H9 (cell line): Measurements from ENCODE around the gene PTGES3L. TPM values are rescaled to one million over a fixed set of nuclear protein-coding genes. Genes with fewer than 3 reads are reported as not detected.

Experiments
- DNase-seq: peaks from one replicate; pipeline ENCODE4 v3.0.0-alpha.2; 2017
- H2AFZ ChIP-seq: one replicate; pipeline ENCODE4 v1.6.1; 2013; ENCODE audit warnings: mild to moderate bottlenecking, low read length, control low read depth, moderate library complexity
- H2AK5ac ChIP-seq: 2 replicates; pipeline ENCODE4 v1.6.1; 2013; ENCODE audit warnings: low read length, control low read depth, mixed read lengths; ENCODE audit not compliant: insufficient read length
- H2BK120ac ChIP-seq: one replicate; pipeline ENCODE4 v1.6.1; 2013; ENCODE audit warnings: low read depth, mild to moderate bottlenecking, low read length, control low read depth, inconsistent platforms; ENCODE audit not compliant: poor library complexity, severe bottlenecking
- H2BK12ac ChIP-seq: 2 replicates; pipeline ENCODE4 v1.6.1; 2013; ENCODE audit warnings: low read length, control low read depth, mixed read lengths, low read depth; ENCODE audit not compliant: insufficient read length
- H2BK15ac ChIP-seq: 2 replicates; pipeline ENCODE4 v1.6.1; 2013; ENCODE audit warnings: low read depth, low read length, control low read depth
- H2BK20ac ChIP-seq: one replicate; pipeline ENCODE4 v1.6.1; 2013; ENCODE audit warnings: low read depth, mild to moderate bottlenecking, low read length, control low read depth, inconsistent platforms; ENCODE audit not compliant: poor library complexity, severe bottlenecking
- H2BK5ac ChIP-seq: 2 replicates; pipeline ENCODE4 v1.6.1; 2013; ENCODE audit warnings: low read length, control low read depth, mixed read lengths; ENCODE audit not compliant: insufficient read length
- H3K14ac ChIP-seq: 2 replicates; pipeline ENCODE4 v1.6.1; 2013; ENCODE audit warnings: low read length, control low read depth; ENCODE audit not compliant: insufficient read depth
- H3K18ac ChIP-seq: 2 replicates; pipeline ENCODE4 v1.6.1; 2013; ENCODE audit warnings: low read depth, mild to moderate bottlenecking, mixed read lengths, low read length, control low read depth; ENCODE audit not compliant: insufficient read length
- H3K23ac ChIP-seq: 2 replicates; pipeline ENCODE4 v1.6.1; 2013; ENCODE audit warnings: low read length, control low read depth, mixed read lengths, low read depth; ENCODE audit not compliant: insufficient read length
- H3K23me2 ChIP-seq: 2 replicates; pipeline ENCODE4 v1.6.1; 2013; ENCODE audit warnings: low read depth, mild to moderate bottlenecking, mixed read lengths, low read length, control low read depth; ENCODE audit not compliant: insufficient read length, poor library complexity, severe bottlenecking
- H3K27ac ChIP-seq: 2 replicates; pipeline ENCODE4 v1.5.1; 2013; ENCODE audit warnings: low read length, control low read depth, mixed read lengths, low read depth; ENCODE audit not compliant: insufficient read length
- H3K27me3 ChIP-seq: 2 replicates; pipeline ENCODE4 v1.6.1; 2013; ENCODE audit warnings: low read length, control low read depth, inconsistent platforms; ENCODE audit not compliant: insufficient read depth
- H3K4ac ChIP-seq: 2 replicates; pipeline ENCODE4 v1.6.1; 2013; ENCODE audit warnings: low read depth, mild to moderate bottlenecking, control low read depth, inconsistent platforms, low read length, moderate library complexity
- H3K4me1 ChIP-seq: 2 replicates; pipeline ENCODE4 v1.6.1; 2013; ENCODE audit warnings: low read length, control low read depth, inconsistent platforms; ENCODE audit not compliant: insufficient read depth
- H3K4me2 ChIP-seq: 2 replicates; pipeline ENCODE4 v1.6.1; 2013; ENCODE audit warnings: low read length, control low read depth, mixed read lengths; ENCODE audit not compliant: insufficient read length, insufficient read depth
- H3K56ac ChIP-seq: 2 replicates; pipeline ENCODE4 v1.6.1; 2013; ENCODE audit warnings: low read depth, mild to moderate bottlenecking, mixed read lengths, low read length, control low read depth; ENCODE audit not compliant: insufficient read length
- H3K79me1 ChIP-seq: 2 replicates; pipeline ENCODE4 v1.6.1; 2013; ENCODE audit warnings: low read depth, mild to moderate bottlenecking, moderate library complexity, low read length, control low read depth, inconsistent platforms; ENCODE audit not compliant: insufficient read depth, poor library complexity, severe bottlenecking
- H3K79me2 ChIP-seq: 2 replicates; pipeline ENCODE4 v1.6.1; 2013; ENCODE audit warnings: low read length, control low read depth, inconsistent platforms; ENCODE audit not compliant: insufficient read depth
- H3K9ac ChIP-seq: 2 replicates; pipeline ENCODE4 v1.6.1; 2013; ENCODE audit warnings: low read length, control low read depth, mixed read lengths; ENCODE audit not compliant: insufficient read length; ENCODE audit errors: extremely low read depth
- H3K9me3 ChIP-seq: one replicate; pipeline ENCODE4 v1.6.1; 2013; ENCODE audit warnings: low read depth, low read length, inconsistent platforms; ENCODE audit not compliant: control insufficient read depth
- H3T11ph ChIP-seq: one replicate; pipeline ENCODE4 v1.6.1; 2013; ENCODE audit warnings: mild to moderate bottlenecking, low read length, control low read depth, inconsistent platforms
- H4K20me1 ChIP-seq: one replicate; pipeline ENCODE4 v1.6.1; 2013; ENCODE audit not compliant: control insufficient read depth, insufficient read length, insufficient read depth
- H4K5ac ChIP-seq: 2 replicates; pipeline ENCODE4 v1.6.1; 2013; ENCODE audit warnings: low read depth, mild to moderate bottlenecking, mixed read lengths, low read length, control low read depth; ENCODE audit not compliant: insufficient read length
- H4K8ac ChIP-seq: replicated peaks from 2 replicates; pipeline ENCODE4 v1.6.1; 2013; ENCODE audit warnings: low read length, control low read depth, mixed read lengths, low read depth; ENCODE audit not compliant: insufficient read length
- H4K91ac ChIP-seq: 2 replicates; pipeline ENCODE4 v1.6.1; 2013; ENCODE audit warnings: low read depth, mild to moderate bottlenecking, moderate library complexity, mixed read lengths, low read length, control low read depth; ENCODE audit not compliant: insufficient read length
- H3K27ac Mint-ChIP-seq, 3 experiments: 2 replicates in 2 of 3; 3 replicates in 1 of 3; pipeline ENCODE4 v1.8.0; 2020 to 2021; ENCODE audit warnings: mixed read lengths in 3 of 3, mild to moderate bottlenecking in 1 of 3, moderate library complexity in 1 of 3
- H3K27me3 Mint-ChIP-seq: 2 replicates; pipeline ENCODE4 v1.8.0; 2021; ENCODE audit warnings: low read depth, mild to moderate bottlenecking, moderate library complexity, mixed read lengths
- H3K36me3 Mint-ChIP-seq, 3 experiments: 2 replicates in 2 of 3; 3 replicates in 1 of 3; pipeline ENCODE4 v1.8.0; 2020 to 2021; ENCODE audit warnings: low read depth in 3 of 3, mixed read lengths in 3 of 3; ENCODE audit not compliant: insufficient read depth in 1 of 3
- H3K4me1 Mint-ChIP-seq, 2 experiments: 2 replicates each; pipeline ENCODE4 v1.8.0; 2020; ENCODE audit warnings: mixed read lengths in 2 of 2
- H3K4me3 Mint-ChIP-seq, 2 experiments: 2 replicates in 1 of 2; 3 replicates in 1 of 2; pipeline ENCODE4 v1.8.0; 2020 to 2021; ENCODE audit warnings: mild to moderate bottlenecking in 2 of 2, mixed read lengths in 2 of 2, moderate library complexity in 1 of 2
- H3K9me3 Mint-ChIP-seq, 2 experiments: 2 replicates in 1 of 2; 3 replicates in 1 of 2; pipeline ENCODE4 v1.8.0; 2020; ENCODE audit warnings: mild to moderate bottlenecking in 2 of 2, mixed read lengths in 2 of 2, moderate library complexity in 1 of 2
- WGBS: extraction: QIAGEN DNeasy Blood & Tissue Kit; methylation state at CpG from one replicate; pipeline ENCODE4 v1.1.7; 2013; ENCODE audit warnings: missing lambda C conversion rate, low lambda C conversion rate, mixed read lengths; ENCODE audit not compliant: insufficient read length; ENCODE audit errors: extremely low coverage; 5-methylcytosine and 5-hydroxymethylcytosine counted together
- total RNA-seq: library from RNA; stranded (reverse); gene quantifications from 2 replicates; pipeline ENCODE4 v1.2.1, GENCODE V29; 2021
- TF ChIP-seq, protein P1 (sequence below): fragments of 200-600 bp; sonication (generic); conservative IDR thresholded peaks from 3 replicates; pipeline ENCODE4 v1.8.0; 2021; ENCODE audit warnings: antibody characterized with exemption, mild to moderate bottlenecking

Gene PTGES3L
- total RNA-seq, 1 experiment from 2014 or later = 4.2 TPM

DNA sequence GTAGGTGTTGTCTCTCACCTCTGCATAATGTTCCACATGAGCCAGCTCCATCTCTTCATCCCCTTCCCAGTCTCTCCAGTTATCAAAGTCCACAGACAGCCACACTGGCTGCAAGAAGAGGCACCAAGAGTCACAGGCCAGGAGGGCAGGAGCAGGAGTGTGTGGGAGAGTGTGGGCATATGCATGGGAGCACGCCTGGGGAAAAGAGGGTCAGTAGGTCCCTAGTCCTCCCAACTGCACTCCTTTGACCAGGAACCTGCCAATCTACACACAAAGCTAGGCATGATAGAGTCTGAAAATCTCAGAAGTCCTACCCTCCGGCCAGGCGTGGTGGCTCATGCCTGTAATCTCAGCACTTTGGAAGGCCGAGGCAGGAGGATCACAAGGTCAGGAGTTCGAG is 8.3 kb downstream of the PTGES3L start:
- Mint-ChIP-seq H3K9me3 (no peaks in the 10 kb centered on the region), H3K4me3 (no peak overlapping the region)

More for the DNA sequence above, 8.3 kb downstream of the PTGES3L start:
- Histone ChIP-seq H4K5ac (no peak overlapping the region), H2AK5ac (no peak overlapping the region), H2BK12ac (no peak overlapping the region), H3K27me3 (no peaks in the 10 kb centered on the region), H3K4me1 (no peaks in the 10 kb centered on the region), H3K14ac (no peak overlapping the region), H2BK15ac (no peak overlapping the region), H2BK5ac (no peak overlapping the region), H3T11ph (no peak overlapping the region), H3K56ac (no peak overlapping the region), H3K79me1 (no peaks in the 10 kb centered on the region), H3K9ac (no peak overlapping the region), H3K27ac (no peak overlapping the region), H4K8ac (no peak overlapping the region), H3K23me2 (no peaks in the 10 kb centered on the region), H3K4ac (no peak overlapping the region), H3K23ac (no peak overlapping the region), H4K20me1 (no peaks in the 10 kb centered on the region), H2AFZ (no peak overlapping the region), H3K9me3 (no peaks in the 10 kb centered on the region), H4K91ac (no peak overlapping the region), H3K18ac (no peak overlapping the region), H2BK120ac (no peak overlapping the region), H3K4me2 (no peak overlapping the region), H2BK20ac (no peak overlapping the region), H3K79me2 (no peaks in the 10 kb centered on the region)
- Mint-ChIP-seq H3K36me3 (peaks cover 0 to 4% (median 3%) of the 10 kb centered on the region in 3 experiments; a peak in 3 of 7 replicates), H3K4me1 (no peaks in the 10 kb centered on the region), H3K27ac (no peak overlapping the region), H3K27me3 (no peaks in the 10 kb centered on the region)
- WGBS = no CpG with 5 or more reads among the region's 5 CpGs
- no peak for DNase-seq
- TF ChIP-seq, protein P1, sequence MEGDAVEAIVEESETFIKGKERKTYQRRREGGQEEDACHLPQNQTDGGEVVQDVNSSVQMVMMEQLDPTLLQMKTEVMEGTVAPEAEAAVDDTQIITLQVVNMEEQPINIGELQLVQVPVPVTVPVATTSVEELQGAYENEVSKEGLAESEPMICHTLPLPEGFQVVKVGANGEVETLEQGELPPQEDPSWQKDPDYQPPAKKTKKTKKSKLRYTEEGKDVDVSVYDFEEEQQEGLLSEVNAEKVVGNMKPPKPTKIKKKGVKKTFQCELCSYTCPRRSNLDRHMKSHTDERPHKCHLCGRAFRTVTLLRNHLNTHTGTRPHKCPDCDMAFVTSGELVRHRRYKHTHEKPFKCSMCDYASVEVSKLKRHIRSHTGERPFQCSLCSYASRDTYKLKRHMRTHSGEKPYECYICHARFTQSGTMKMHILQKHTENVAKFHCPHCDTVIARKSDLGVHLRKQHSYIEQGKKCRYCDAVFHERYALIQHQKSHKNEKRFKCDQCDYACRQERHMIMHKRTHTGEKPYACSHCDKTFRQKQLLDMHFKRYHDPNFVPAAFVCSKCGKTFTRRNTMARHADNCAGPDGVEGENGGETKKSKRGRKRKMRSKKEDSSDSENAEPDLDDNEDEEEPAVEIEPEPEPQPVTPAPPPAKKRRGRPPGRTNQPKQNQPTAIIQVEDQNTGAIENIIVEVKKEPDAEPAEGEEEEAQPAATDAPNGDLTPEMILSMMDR = no peak
